IMR-90 (cell line): ENCODE measurements around the gene ZNF248. TPM values are rescaled to one million over a fixed set of nuclear protein-coding genes. Genes with fewer than 3 reads are reported as not detected.

ENCODE experiments used
- ATAC-seq: fragments of 200-7000 bp; cut with Tn5 transposase; 2 replicates; pipeline ENCODE4 v1.9.1; 2020; ENCODE audit warnings: low read depth, mild to moderate bottlenecking, moderate library complexity
- BruUV-seq: library from RNA; stranded (reverse); fragments of 400-500 nt; replicated peaks from 2 replicates; lab custom pipeline; 2021; lab: Mats Ljungman, UMichigan
- CTCF ChIA-PET: fragments of 300-600 bp; formaldehyde crosslinking; extraction: SDS; loops from one replicate; lab custom pipeline; 2021; ENCODE audit warnings: antibody characterized with exemption; lab: Yijun Ruan, JAX
- POLR2A ChIA-PET: fragments of 300-600 bp; sonication (Branson Sonifier 250); formaldehyde crosslinking; loops from one replicate; lab custom pipeline; 2022; ENCODE audit warnings: antibody characterized with exemption; ENCODE audit not compliant: unreplicated experiment; lab: Charles Lee
- DNase-seq: peaks from one replicate; pipeline ENCODE4 v3.0.0; 2013
- H2AFZ ChIP-seq: replicated peaks from 2 replicates; pipeline ENCODE3; 2013; ENCODE audit warnings: low read length, mild to moderate bottlenecking; ENCODE audit not compliant: poor library complexity
- H2AK5ac ChIP-seq: 2 replicates; pipeline ENCODE4 v1.6.1; 2013; ENCODE audit warnings: low read depth, low read length, inconsistent platforms
- H2AK9ac ChIP-seq: replicated peaks from 2 replicates; pipeline ENCODE3; 2013; ENCODE audit warnings: mild to moderate bottlenecking, low read depth, low read length, moderate library complexity; ENCODE audit not compliant: poor library complexity
- H2BK120ac ChIP-seq: 2 replicates; pipeline ENCODE4 v1.6.1; 2013; ENCODE audit warnings: low read depth, low read length, inconsistent platforms
- H2BK15ac ChIP-seq: 3 replicates; pipeline ENCODE4 v1.6.1; 2013; ENCODE audit warnings: low read depth, low read length, inconsistent platforms
- H2BK20ac ChIP-seq: 2 replicates; pipeline ENCODE4 v1.6.1; 2013; ENCODE audit warnings: low read depth, mild to moderate bottlenecking, inconsistent platforms, low read length, moderate library complexity
- H2BK5ac ChIP-seq: 2 replicates; pipeline ENCODE4 v1.6.1; 2013; ENCODE audit warnings: mild to moderate bottlenecking, low read depth, low read length, inconsistent platforms; ENCODE audit not compliant: poor library complexity, severe bottlenecking
- H3K14ac ChIP-seq: replicated peaks from 2 replicates; pipeline ENCODE4 v1.6.1; 2013; ENCODE audit warnings: low read depth, low read length, inconsistent platforms
- H3K18ac ChIP-seq: 2 replicates; pipeline ENCODE4 v1.6.1; 2013; ENCODE audit warnings: low read depth, low read length, control low read depth
- H3K23ac ChIP-seq: 2 replicates; pipeline ENCODE4 v1.6.1; 2013; ENCODE audit warnings: low read depth, low read length, inconsistent platforms
- H3K27ac ChIP-seq: 2 replicates; pipeline ENCODE4 v1.5.1; 2013; ENCODE audit warnings: mild to moderate bottlenecking, control low read depth, low read length; ENCODE audit not compliant: insufficient read depth
- H3K27me3 ChIP-seq: 2 replicates; pipeline ENCODE4 v1.6.1; 2013; ENCODE audit warnings: low read length; ENCODE audit not compliant: control insufficient read depth, insufficient read depth
- H3K36me3 ChIP-seq: 2 replicates; pipeline ENCODE4 v1.6.1; 2013; ENCODE audit warnings: low read length, mixed read lengths; ENCODE audit not compliant: control insufficient read depth, insufficient read depth
- H3K4ac ChIP-seq: 2 replicates; pipeline ENCODE4 v1.6.1; 2013; ENCODE audit warnings: low read depth, low read length, inconsistent platforms
- H3K4me1 ChIP-seq: 2 replicates; pipeline ENCODE4 v1.6.1; 2013; ENCODE audit warnings: low read length, mixed read lengths; ENCODE audit not compliant: control insufficient read depth, insufficient read depth
- H3K4me2 ChIP-seq: 2 replicates; pipeline ENCODE4 v1.6.1; 2013; ENCODE audit warnings: low read depth, mild to moderate bottlenecking, control low read depth, low read length, moderate library complexity
- H3K4me3 ChIP-seq: 2 replicates; pipeline ENCODE4 v1.5.1; 2013; ENCODE audit warnings: low read depth, mild to moderate bottlenecking, control low read depth, low read length, moderate library complexity; ENCODE audit not compliant: insufficient read depth
- H3K56ac ChIP-seq: 2 replicates; pipeline ENCODE4 v1.6.1; 2013; ENCODE audit warnings: low read length, inconsistent platforms; ENCODE audit not compliant: insufficient read depth; ENCODE audit errors: extremely low read depth
- H3K79me1 ChIP-seq, 2 experiments: 2 replicates each; pipeline ENCODE4 v1.6.1; 2013; ENCODE audit warnings: low read length in 2 of 2, inconsistent platforms in 1 of 2, low read depth in 1 of 2
- H3K9ac ChIP-seq: 2 replicates; pipeline ENCODE4 v1.6.1; 2013; ENCODE audit warnings: low read depth, low read length, control low read depth
- H3K9me1 ChIP-seq: 2 replicates; pipeline ENCODE4 v1.6.1; 2013; ENCODE audit warnings: low read length, inconsistent platforms; ENCODE audit not compliant: insufficient read depth
- H3K9me3 ChIP-seq: 2 replicates; pipeline ENCODE4 v1.6.1; 2013; ENCODE audit warnings: low read length; ENCODE audit not compliant: control insufficient read depth, insufficient read depth
- H4K20me1 ChIP-seq: 2 replicates; pipeline ENCODE4 v1.6.1; 2013; ENCODE audit warnings: low read length, inconsistent platforms; ENCODE audit not compliant: insufficient read depth
- H4K5ac ChIP-seq: 2 replicates; pipeline ENCODE4 v1.6.1; 2013; ENCODE audit warnings: mild to moderate bottlenecking, low read depth, low read length, control low read depth
- H4K8ac ChIP-seq, 2 experiments: 2 replicates each; pipeline ENCODE4 v1.6.1; 2013; ENCODE audit warnings: low read depth in 2 of 2, low read length in 2 of 2, control low read depth in 1 of 2, inconsistent platforms in 1 of 2
- H4K91ac ChIP-seq: 2 replicates; pipeline ENCODE4 v1.6.1; 2013; ENCODE audit warnings: low read depth, low read length, inconsistent platforms; ENCODE audit not compliant: insufficient read depth
- CHD1 ChIP-seq: IDR thresholded peaks from 2 replicates; pipeline ENCODE4 v1.6.1; 2012; ENCODE audit warnings: low read depth, low read length, improper control_type of control experiment
- MAFK ChIP-seq: IDR thresholded peaks from 2 replicates; pipeline ENCODE4 v1.6.1; 2012; ENCODE audit warnings: low read depth, low read length, improper control_type of control experiment
- NFE2L2 ChIP-seq: fragments of 150-350 bp; IDR thresholded peaks from 2 replicates; pipeline ENCODE4 v1.6.1; 2016; ENCODE audit warnings: low read depth, mild to moderate bottlenecking, low read length
- POLR2A ChIP-seq: IDR thresholded peaks from 2 replicates; pipeline ENCODE4 v1.6.1; 2012; ENCODE audit warnings: mild to moderate bottlenecking, low read depth, low read length
- RCOR1 ChIP-seq: IDR thresholded peaks from 2 replicates; pipeline ENCODE4 v1.6.1; 2012; ENCODE audit warnings: mild to moderate bottlenecking, low read length, improper control_type of control experiment; ENCODE audit not compliant: insufficient replicate concordance
- RFX5 ChIP-seq: IDR thresholded peaks from 2 replicates; pipeline ENCODE4 v1.8.0; 2012; ENCODE audit warnings: low read depth, mild to moderate bottlenecking, low read length, moderate library complexity
- SMC3 ChIP-seq: fragments of 150-350 bp; IDR thresholded peaks from 2 replicates; pipeline ENCODE4 v1.6.1; 2016; ENCODE audit warnings: low read depth, mild to moderate bottlenecking, antibody characterized with exemption, low read length, moderate library complexity
- WGBS, 2 experiments: methylation state at CpG; one replicate each; pipeline versions ENCODE4 v1.1.5 to v1.1.7; 2013; ENCODE audit warnings: missing lambda C conversion rate in 2 of 2; ENCODE audit not compliant: insufficient read length in 1 of 2; ENCODE audit errors: extremely low coverage in 2 of 2; 5-methylcytosine and 5-hydroxymethylcytosine counted together
- dilution Hi-C: fragments of 300-500 bp; cut with HindIII; formaldehyde crosslinking; loops from one replicate; pipeline ENCODE4 v1.14.3; 2018; ENCODE audit warnings: low sequenced_read_pairs; ENCODE audit not compliant: unreplicated experiment
- in situ Hi-C: fragments of 300-500 bp; cut with MboI; formaldehyde crosslinking; loops from 3 replicates; pipeline ENCODE4 v1.14.3; 2019; ENCODE audit warnings: low sequenced_read_pairs, inconsistent platforms, mixed read lengths
- intact Hi-C: fragments of 100-400 bp; cut with micrococcal nuclease; formaldehyde crosslinking; loops from 2 replicates; pipeline ENCODE4 v1.10.0; 2022
- polyA plus RNA-seq, 3 experiments: library from polyadenylated mRNA; depleted of rRNA; stranded (reverse); fragments of >200 nt; gene quantifications; 2 replicates each; pipeline ENCODE4 v1.2.3, GENCODE V29; 2012; ENCODE audit warnings: low replicate concordance in 1 of 3
- total RNA-seq: library from RNA; depleted of rRNA; stranded (reverse); fragments of >200 nt; gene quantifications from 2 replicates; pipeline ENCODE4 v1.2.3, GENCODE V29; 2012
- TF ChIP-seq, protein P1 (sequence below): fragments of 150-350 bp; IDR thresholded peaks from 2 replicates; pipeline ENCODE4 v1.6.1; 2017; ENCODE audit warnings: mild to moderate bottlenecking, antibody characterized with exemption, low read length, low read depth
- TF ChIP-seq, protein P2 (sequence below): fragments of 150-350 bp; IDR thresholded peaks from 2 replicates; pipeline ENCODE4 v1.6.1; 2016; ENCODE audit warnings: low read depth, mild to moderate bottlenecking, low read length, moderate library complexity, borderline replicate concordance

Gene ZNF248
- total and polyA plus RNA-seq, 2 of the 4 experiments (the other 2 are of a cell fraction) = 5.1 to 5.7 TPM

DNA sequence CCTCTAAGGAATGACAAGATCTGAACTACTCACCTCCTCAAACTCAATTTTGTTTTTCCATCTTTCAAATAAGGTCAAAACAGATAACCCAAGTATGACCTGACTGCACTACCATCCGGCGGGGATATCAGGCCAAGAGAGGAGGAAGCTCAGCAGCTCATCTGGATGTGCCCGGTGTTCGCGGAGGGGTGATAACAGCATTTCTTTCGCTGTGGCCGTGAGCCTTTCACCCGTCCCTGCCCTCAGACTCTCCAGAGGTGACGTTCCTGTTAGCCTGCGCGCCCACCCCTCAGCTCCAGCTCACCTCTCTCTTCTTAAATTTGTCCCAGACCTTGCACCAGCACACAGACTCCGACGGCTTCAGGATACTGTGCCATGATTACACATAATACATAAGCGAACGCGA, 526 bp downstream of the ZNF248 start:
- Histone ChIP-seq H3K27ac (peak overlapping the region; percentile 85), H3K56ac (peak overlapping the region; percentile 97; the same call in 1 of the 2 replicates), H4K8ac (peak overlapping the region; percentile 88 to 90), H3K23ac (peak overlapping the region; percentile 90), H4K5ac (peak overlapping the region; percentile 71), H3K9ac (peak overlapping the region; percentile 89), H3K36me3 (peaks cover 1% of the 10 kb centered on the region; the same call in 1 of the 2 replicates), H3K4me2 (peak overlapping the region; percentile 82), H3K9me3 (no peaks in the 10 kb centered on the region), H4K91ac (peak overlapping the region; percentile 37; the same call in 1 of the 2 replicates), H2BK20ac (no peak overlapping the region), H2BK15ac (no peak overlapping the region), H2AK5ac (peak overlapping the region; percentile 53), H3K4me1 (peaks cover 2% of the 10 kb centered on the region; the same call in 1 of the 2 replicates), H3K18ac (peak overlapping the region; percentile 2; the same call in 1 of the 2 replicates), H3K27me3 (no peaks in the 10 kb centered on the region), H2BK5ac (peak overlapping the region; percentile 75), H3K9me1 (no peaks in the 10 kb centered on the region), H4K20me1 (no peaks in the 10 kb centered on the region), H3K14ac (peak overlapping the region; percentile 72; the same call in 1 of the 2 replicates), H2AFZ (peak overlapping the region; percentile 99), H2BK120ac (peak overlapping the region; percentile 41; the same call in 1 of the 2 replicates), H3K4ac (peak overlapping the region; percentile 75), H2AK9ac (peak overlapping the region; percentile 97), H3K4me3 (peak overlapping the region; percentile 63), H3K79me1 (peaks cover 14 to 16% of the 10 kb centered on the region in 2 experiments)
- no peak for DNase-seq
- ChIA-PET POLR2A (no interaction called here), CTCF (no interaction called here)
- intact Hi-C loops (loop anchor here (2.0 kb wide), 1 partner anchor 120 kb away; the partner anchor contains the start of gene ZNF25), in situ Hi-C loops (no loop called here), dilution Hi-C loops (no loop called here)
- 3% methylated on average over 8 of the region's 16 CpGs; no CpG with 5 or more reads in 1 of the 2 experiments for WGBS, 2 experiments
- ATAC-seq = no peak; the same call in 1 of the 2 replicates
- TF ChIP-seq CHD1 = no peak
- TF ChIP-seq RCOR1 = no peak
- TF ChIP-seq, protein P1, sequence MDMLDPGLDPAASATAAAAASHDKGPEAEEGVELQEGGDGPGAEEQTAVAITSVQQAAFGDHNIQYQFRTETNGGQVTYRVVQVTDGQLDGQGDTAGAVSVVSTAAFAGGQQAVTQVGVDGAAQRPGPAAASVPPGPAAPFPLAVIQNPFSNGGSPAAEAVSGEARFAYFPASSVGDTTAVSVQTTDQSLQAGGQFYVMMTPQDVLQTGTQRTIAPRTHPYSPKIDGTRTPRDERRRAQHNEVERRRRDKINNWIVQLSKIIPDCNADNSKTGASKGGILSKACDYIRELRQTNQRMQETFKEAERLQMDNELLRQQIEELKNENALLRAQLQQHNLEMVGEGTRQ = no peak
- TF ChIP-seq SMC3 = no peak
- TF ChIP-seq NFE2L2 = no peak
- TF ChIP-seq RFX5 = no peak
- TF ChIP-seq, protein P2, sequence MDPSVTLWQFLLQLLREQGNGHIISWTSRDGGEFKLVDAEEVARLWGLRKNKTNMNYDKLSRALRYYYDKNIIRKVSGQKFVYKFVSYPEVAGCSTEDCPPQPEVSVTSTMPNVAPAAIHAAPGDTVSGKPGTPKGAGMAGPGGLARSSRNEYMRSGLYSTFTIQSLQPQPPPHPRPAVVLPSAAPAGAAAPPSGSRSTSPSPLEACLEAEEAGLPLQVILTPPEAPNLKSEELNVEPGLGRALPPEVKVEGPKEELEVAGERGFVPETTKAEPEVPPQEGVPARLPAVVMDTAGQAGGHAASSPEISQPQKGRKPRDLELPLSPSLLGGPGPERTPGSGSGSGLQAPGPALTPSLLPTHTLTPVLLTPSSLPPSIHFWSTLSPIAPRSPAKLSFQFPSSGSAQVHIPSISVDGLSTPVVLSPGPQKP = no peak
- no peak for TF ChIP-seq MAFK
- TF ChIP-seq POLR2A = no peak
- no TSS peak for BruUV-seq
